HG03060 (cell line): ENCODE data around the gene CORO1A.
"Not testable (repeated sequence)": the region's sequence is repeated elsewhere in the genome, so short reads cannot be mapped to it uniquely, and the experiment has no call there.

Source experiments
- ATAC-seq: cut with Tn5 transposase; IDR thresholded peaks from one replicate; pipeline ENCODE4 v1.9.1; 2021; ENCODE audit warnings: low read depth, moderate number of reproducible peaks; ENCODE audit not compliant: unreplicated experiment

Gene CORO1A

DNA sequence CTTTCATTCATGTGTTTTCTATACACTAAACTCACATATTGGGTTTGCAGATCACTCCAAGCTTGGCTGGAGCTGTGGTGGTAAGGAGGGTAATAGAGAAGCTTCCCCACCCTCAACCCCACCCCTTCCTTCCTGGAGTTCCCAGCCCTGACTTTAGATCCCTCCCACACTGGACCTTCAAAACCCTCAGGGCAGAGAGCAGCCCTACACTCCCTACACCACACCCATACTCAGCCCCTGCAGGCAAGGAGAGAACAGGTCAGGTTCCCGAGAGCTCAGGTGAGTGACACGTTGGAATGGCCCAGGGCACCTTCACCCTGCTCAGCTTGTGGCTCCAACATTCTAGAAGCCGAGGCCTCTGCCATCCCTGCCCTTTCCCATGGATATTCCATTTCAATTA, 15.6 kb downstream of the CORO1A start, which contains the start of gene SULT1A3:
Gene SULT1A3, plus strand, starts transcription at position 207 of the 400 bp plus-strand sequence. CDS start 1,474 bp downstream, outside the sequence.
- not testable (repeated sequence) for ATAC-seq

DNA sequence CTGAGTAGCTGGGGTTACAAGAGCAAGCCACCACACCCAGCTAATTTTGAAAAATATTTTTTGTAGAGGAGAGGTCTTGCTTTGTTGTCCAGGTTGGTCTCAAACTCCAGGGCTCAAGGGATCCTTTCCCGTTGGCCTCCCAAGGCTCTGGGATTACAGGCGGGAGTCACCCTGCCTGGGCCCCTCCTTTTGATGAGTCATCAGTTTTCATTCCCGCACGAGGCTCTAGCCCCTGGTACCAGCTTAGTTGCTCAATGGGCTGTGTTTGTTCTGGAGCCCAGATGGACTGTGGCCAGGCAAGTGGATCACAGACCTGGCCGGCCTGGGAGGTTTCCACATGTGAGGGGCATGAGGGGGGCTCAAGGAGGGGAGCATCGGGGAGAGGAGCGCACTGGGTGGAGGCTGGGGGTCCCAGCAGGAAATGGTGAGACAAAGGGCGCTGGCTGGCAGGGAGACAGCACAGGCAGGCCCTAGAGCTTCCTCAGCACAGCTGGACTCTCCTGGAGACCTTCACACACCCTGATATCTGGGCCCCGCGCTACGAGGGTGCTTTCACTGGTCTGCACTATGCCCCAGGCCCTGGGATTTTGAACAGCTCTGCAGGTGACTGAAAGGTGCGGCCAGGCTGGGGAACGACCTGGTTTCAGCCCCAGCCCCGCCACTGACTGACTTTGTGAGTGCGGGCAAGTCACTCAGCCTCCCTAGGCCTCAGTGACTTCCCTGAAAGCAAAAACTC, 16.4 kb downstream of the CORO1A start:
- not testable (repeated sequence) for ATAC-seq

DNA sequence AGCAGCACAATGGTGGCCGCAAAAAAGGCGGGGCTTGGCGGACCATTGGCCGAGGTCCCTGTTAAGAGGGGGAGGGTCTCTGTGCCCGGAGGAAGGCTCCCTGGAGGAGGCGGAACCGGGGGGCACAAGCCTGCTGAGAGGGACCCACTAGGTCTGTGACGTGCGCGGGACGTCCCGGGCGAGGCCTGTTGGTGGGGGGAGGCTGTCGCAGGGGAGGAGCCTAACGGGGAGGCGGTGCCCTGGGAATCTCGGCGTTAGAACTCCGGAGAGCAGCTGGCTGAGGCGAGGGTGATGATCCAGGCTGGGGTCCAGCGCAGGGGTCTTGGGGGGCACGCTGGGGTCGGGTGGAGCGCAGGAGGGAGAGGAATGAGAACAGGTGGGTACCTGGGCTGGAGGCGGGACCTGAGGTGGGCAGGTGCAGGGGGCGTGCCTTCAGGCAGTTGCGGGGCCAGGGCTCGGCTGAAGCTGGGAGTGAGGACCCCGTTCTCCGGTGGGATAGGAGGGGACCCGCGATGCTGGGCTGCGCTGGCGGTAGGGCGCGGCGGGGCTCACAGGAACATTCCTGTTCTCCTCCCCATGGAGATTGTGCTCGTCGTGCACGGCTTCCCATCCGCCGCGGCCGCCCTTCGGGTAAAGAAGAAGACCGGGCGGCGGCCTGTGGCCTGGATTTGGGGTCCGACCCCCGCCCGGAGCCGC, 22.3 kb downstream of the CORO1A start:
- not testable (repeated sequence) for ATAC-seq

DNA sequence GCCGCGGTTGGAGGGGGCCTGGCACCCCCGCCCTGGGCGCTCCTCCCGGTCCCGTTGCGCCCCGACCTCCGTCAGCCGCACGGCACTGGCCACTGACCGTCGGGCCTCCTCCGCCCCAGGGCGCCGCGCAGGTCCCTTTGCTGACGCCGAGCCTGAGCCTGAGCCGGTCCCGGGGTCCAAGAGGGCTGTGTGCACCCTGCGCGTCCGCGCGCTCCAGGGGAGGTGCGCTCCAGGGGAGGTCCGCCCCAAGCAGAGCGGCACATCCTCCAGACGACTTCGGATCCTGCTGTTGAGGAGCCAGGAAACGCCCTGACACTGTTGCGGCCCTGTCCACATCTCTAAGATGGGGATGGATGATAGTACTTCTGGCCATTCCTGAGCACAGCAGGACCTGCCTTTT, 22.9 kb downstream of the CORO1A start:
- ATAC-seq, result not testable (repeated sequence)

DNA sequence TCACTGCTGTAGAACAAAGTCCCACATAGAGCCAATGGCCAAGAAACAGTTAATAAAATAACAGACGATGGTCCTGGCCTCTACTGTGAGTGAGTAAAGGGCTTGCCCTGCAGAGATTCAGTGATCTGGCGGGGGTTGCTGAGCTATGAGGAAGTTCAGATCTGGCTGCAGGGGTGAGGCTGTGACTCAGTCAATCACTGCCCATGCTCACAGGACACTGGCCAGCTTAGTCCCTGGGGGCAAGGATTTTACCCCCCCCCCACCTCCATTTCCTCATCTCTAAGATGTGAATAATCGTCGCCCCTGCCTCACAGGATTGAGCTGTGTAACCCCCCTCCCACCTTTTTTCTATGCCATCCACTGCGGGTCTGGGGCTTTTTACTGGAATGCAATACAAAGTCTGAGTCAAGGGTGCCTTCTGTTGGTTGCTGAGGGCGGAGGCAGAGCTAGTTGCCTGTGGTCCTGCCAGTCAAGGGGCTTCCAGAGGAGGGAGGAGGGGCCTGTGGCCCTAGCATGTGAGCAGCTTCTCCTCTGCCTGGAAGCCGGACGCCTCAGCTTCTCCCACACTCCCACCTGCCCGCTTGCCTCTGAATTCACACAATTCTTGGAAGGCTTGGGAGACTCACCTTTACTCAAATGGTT, 23.8 kb downstream of the CORO1A start:
- not testable (repeated sequence) for ATAC-seq

DNA sequence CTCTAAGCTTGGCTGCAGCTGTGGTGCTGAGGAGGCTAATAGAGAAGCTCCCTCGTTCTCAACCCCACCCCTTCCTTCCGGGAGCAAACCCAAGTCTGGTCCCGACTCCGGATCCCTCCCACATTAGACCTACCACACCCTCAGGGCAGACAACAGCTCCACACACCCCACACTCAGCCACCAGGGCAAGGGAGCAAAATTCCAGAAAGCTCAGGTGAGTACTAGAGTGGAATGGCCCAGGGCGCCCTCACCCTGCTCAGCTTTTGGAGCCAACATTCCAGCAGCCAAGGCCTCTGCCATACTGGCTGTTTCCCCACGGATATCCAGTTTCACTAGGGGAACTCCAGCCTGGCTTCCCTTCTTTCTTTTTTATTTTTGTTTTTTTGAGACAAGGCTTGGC, 25.6 kb downstream of the CORO1A start:
- not testable (repeated sequence) for ATAC-seq

DNA sequence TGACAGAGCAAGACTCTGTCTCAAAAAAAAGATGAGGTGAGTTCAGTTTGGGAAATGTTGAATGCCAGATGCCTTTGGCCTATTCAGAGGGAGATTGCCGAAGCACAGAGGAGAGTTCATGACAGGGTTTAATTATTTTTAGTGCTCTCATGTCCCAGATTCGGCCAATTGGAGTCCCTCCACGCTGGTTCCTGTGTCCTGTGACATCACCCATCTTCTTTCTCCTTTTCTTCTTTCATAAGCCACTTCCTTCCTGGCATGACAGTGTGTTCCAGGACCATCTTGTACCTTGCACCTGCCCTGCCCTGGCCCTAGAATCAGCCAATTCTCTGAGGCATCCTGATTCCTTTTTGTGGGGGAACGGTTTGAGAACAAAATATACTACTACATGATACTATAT, 28.0 kb downstream of the CORO1A start:
- not testable (repeated sequence) for ATAC-seq

DNA sequence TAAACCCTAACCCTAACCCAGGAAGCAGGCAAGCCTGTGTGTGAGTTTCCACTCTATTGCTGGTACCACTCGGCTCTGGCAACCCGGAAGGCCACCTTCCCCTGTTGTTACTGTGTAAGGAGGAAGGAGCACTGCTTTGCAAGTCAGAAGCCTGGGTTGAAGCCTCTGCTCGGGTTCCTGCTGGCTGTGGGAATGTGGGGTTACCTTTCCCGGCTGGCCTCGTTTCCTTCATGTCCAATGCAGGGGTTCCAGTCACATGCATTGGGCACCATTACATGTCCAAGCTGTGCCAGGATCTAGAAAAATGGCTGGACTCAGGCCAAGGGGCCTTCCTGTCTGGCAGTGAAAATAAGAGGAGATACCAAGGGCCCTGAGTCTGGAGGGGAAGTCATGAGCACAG, 33.7 kb downstream of the CORO1A start:
- not testable (repeated sequence) for ATAC-seq
